MM.1S (cell line): ENCODE results near the gene ADNP2.

Experiments used
- CTCF ChIP-seq: fragments of 300-600 bp; sonication (generic); IDR thresholded peaks from 2 replicates; pipeline ENCODE4 v1.5.1; 2016; ENCODE audit warnings: antibody characterized with exemption, low read length, mixed read lengths
- EZH2 ChIP-seq: fragments of 300-600 bp; sonication (generic); optimal IDR thresholded peaks from 2 replicates; pipeline ENCODE3; 2017; ENCODE audit warnings: low read depth, mild to moderate bottlenecking, antibody characterized with exemption, low read length, mixed read lengths
- EZH2phosphoT487 ChIP-seq: fragments of 300-600 bp; sonication (generic); IDR thresholded peaks from 2 replicates; pipeline ENCODE4 v1.6.1; 2018; ENCODE audit warnings: antibody characterized with exemption, low read length

GRCh38 chr18:80168346-80168745 lies 59.3 kb downstream of the ADNP2 start:
- TF ChIP-seq EZH2 (no peak), EZH2phosphoT487 (no peak), CTCF (no peak)
